ENCODE results near the gene PHLDB1.

DNA sequence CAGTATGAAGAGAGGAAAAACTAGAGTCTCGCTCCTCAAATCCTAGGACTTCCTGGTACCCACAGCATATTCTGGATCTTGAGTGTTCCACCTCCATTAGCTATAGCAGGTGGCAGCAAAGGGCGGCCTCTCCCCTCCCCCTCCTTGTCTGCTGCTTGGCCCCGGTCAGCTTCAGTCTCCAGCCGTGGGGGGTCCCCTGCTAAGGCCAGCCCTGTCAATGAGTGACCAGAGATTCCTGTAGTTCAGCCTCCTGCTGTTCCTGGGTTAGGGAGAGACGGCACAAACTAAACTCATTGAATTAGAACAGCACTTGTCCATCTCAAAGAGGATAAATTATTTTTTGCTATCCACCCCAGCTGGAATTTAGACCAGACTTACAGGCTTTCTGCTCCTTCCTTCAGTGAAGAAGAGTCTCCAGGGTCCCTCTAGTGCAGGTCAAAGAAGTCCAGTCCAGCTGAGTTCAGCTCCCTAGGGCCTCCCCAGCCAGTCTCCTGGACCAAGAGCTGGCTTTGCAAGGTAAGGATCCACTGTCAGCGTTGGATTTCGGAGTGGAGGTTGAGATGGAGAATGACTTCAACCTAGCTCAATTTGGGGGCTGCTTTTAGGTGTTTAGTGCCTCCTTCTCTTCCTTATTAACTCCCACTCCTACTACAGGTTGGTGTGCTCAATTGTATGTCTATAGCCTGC lies 1.1 kb upstream of the PHLDB1 start:
- TF ChIP-seq CTCF (IDR thresholded peaks at IDR 0.05) (no peak), POLR2A (IDR thresholded peaks at IDR 0.05) (no peak)
